ENCODE results near the gene SGF29.
A peak's percentile ranks its signal among the peaks of the same experiment; 100 is the strongest.
"Not testable (repeated sequence)": the region's sequence is repeated elsewhere in the genome, so short reads cannot be mapped to it uniquely, and the experiment has no call there.

The SGF29 gene

GRCh38 chr16:28616636-28617035 is 62.9 kb downstream of the SGF29 start:
- H3K27me3 ChIP-seq (ENCODE audit: low read depth, low read length) = no peaks in the 10 kb centered on the region
- no peaks in the 10 kb centered on the region for H4K20me1 ChIP-seq (ENCODE audit: insufficient read depth, low read length)
- H3K36me3 ChIP-seq (replicated peaks; ENCODE audit: low read depth, low read length) = no peaks in the 10 kb centered on the region
- H3K4me2 ChIP-seq (ENCODE audit: low read length) = no peak overlapping the region
- no peaks in the 10 kb centered on the region for H3K79me2 ChIP-seq (ENCODE audit: low read length)
- H3K9ac ChIP-seq (ENCODE audit: low read length) = no peak overlapping the region
- no peak for TF ChIP-seq EZH2phosphoT487 (IDR thresholded peaks at IDR 0.05; ENCODE audit: low read depth)
- TF ChIP-seq CTCF (IDR thresholded peaks at IDR 0.05; ENCODE audit: low read depth, low read length) = no peak
- no peaks in the 10 kb centered on the region for H3K9me3 ChIP-seq (ENCODE audit: insufficient read depth, low read length)
- no peak overlapping the region for H3K4me3 ChIP-seq (ENCODE audit: low read length)
- H2AFZ ChIP-seq (ENCODE audit: low read depth, low read length) = no peak overlapping the region
- H3K27ac ChIP-seq (ENCODE audit: low read length) = no peak overlapping the region
- H3K4me1 ChIP-seq (ENCODE audit: low read length) = peaks cover 9% of the 10 kb centered on the region

- no peaks in the 10 kb centered on the region for H3K79me2 ChIP-seq (ENCODE audit: low read length)
- H3K9ac ChIP-seq (ENCODE audit: low read length) = no peak overlapping the region
- H3K4me3 ChIP-seq (ENCODE audit: low read length) = no peak overlapping the region
- TF ChIP-seq CTCF (IDR thresholded peaks at IDR 0.05; ENCODE audit: low read depth, low read length) (no peak), EZH2phosphoT487 (IDR thresholded peaks at IDR 0.05; ENCODE audit: low read depth) (no peak)
- H3K9me3 ChIP-seq (ENCODE audit: insufficient read depth, low read length) = no peaks in the 10 kb centered on the region
- no peak overlapping the region for H3K27ac ChIP-seq (ENCODE audit: low read length)
- H3K27me3 ChIP-seq (ENCODE audit: low read depth, low read length) = no peaks in the 10 kb centered on the region
- no peaks in the 10 kb centered on the region for H3K36me3 ChIP-seq (replicated peaks; ENCODE audit: low read depth, low read length)
- H4K20me1 ChIP-seq (ENCODE audit: insufficient read depth, low read length) = no peaks in the 10 kb centered on the region
- H3K4me1 ChIP-seq (ENCODE audit: low read length) = peaks cover 9% of the 10 kb centered on the region
- no peak overlapping the region for H2AFZ ChIP-seq (ENCODE audit: low read depth, low read length)
- peak overlapping the region; percentile 7; the same call in 1 of the 2 replicates for H3K4me2 ChIP-seq (ENCODE audit: low read length)
These were observed 64.2 kb downstream of the SGF29 start for GRCh38 chr16:28617874-28618273.

- H3K36me3 ChIP-seq (replicated peaks; ENCODE audit: low read depth, low read length); H3K79me2 ChIP-seq (ENCODE audit: low read length); H4K20me1 ChIP-seq (ENCODE audit: insufficient read depth, low read length); H3K27ac ChIP-seq (ENCODE audit: low read length); H3K4me2 ChIP-seq (ENCODE audit: low read length); H2AFZ ChIP-seq (ENCODE audit: low read depth, low read length); H3K4me1 ChIP-seq (ENCODE audit: low read length); H3K9ac ChIP-seq (ENCODE audit: low read length); H3K27me3 ChIP-seq (ENCODE audit: low read depth, low read length); H3K9me3 ChIP-seq (ENCODE audit: insufficient read depth, low read length); H3K4me3 ChIP-seq (ENCODE audit: low read length): not testable (repeated sequence)
These were observed 66.6 kb downstream of the SGF29 start for GRCh38 chr16:28620316-28620715.

- no peaks in the 10 kb centered on the region for H3K36me3 ChIP-seq (replicated peaks; ENCODE audit: low read depth, low read length)
- H4K20me1 ChIP-seq (ENCODE audit: insufficient read depth, low read length) = no peaks in the 10 kb centered on the region
- H3K4me1 ChIP-seq (ENCODE audit: low read length) = peaks cover 9% of the 10 kb centered on the region
- no peak overlapping the region for H3K4me2 ChIP-seq (ENCODE audit: low read length)
- H3K4me3 ChIP-seq (ENCODE audit: low read length) = no peak overlapping the region
- no peaks in the 10 kb centered on the region for H3K9me3 ChIP-seq (ENCODE audit: insufficient read depth, low read length)
- no peak overlapping the region for H3K27ac ChIP-seq (ENCODE audit: low read length)
- H3K9ac ChIP-seq (ENCODE audit: low read length) = no peak overlapping the region
- TF ChIP-seq EZH2phosphoT487 (IDR thresholded peaks at IDR 0.05; ENCODE audit: low read depth) (no peak), CTCF (IDR thresholded peaks at IDR 0.05; ENCODE audit: low read depth, low read length) (no peak)
- no peaks in the 10 kb centered on the region for H3K79me2 ChIP-seq (ENCODE audit: low read length)
- no peak overlapping the region for H2AFZ ChIP-seq (ENCODE audit: low read depth, low read length)
- no peaks in the 10 kb centered on the region for H3K27me3 ChIP-seq (ENCODE audit: low read depth, low read length)
These were observed 67.9 kb downstream of the SGF29 start for GRCh38 chr16:28621481-28622155.

- H2AFZ ChIP-seq (ENCODE audit: low read depth, low read length); H4K20me1 ChIP-seq (ENCODE audit: insufficient read depth, low read length); H3K4me1 ChIP-seq (ENCODE audit: low read length); H3K9me3 ChIP-seq (ENCODE audit: insufficient read depth, low read length); H3K27me3 ChIP-seq (ENCODE audit: low read depth, low read length); H3K27ac ChIP-seq (ENCODE audit: low read length); H3K79me2 ChIP-seq (ENCODE audit: low read length); H3K36me3 ChIP-seq (replicated peaks; ENCODE audit: low read depth, low read length): not testable (repeated sequence)
- Histone ChIP-seq H3K4me3 (ENCODE audit: low read length) (peak overlapping the region; percentile 76), H3K9ac (ENCODE audit: low read length) (peak overlapping the region; percentile 43; the same call in 1 of the 2 replicates), H3K4me2 (ENCODE audit: low read length) (peak overlapping the region; percentile 46)
These were observed 68.9 kb downstream of the SGF29 start for GRCh38 chr16:28622532-28623171.

Data from OCI-LY3 (cell line).